ENCODE data around the gene ARHGAP26.
"Not testable (repeated sequence)": the region's sequence is repeated elsewhere in the genome, so short reads cannot be mapped to it uniquely, and the experiment has no call there.

ARHGAP26 gene

DNA sequence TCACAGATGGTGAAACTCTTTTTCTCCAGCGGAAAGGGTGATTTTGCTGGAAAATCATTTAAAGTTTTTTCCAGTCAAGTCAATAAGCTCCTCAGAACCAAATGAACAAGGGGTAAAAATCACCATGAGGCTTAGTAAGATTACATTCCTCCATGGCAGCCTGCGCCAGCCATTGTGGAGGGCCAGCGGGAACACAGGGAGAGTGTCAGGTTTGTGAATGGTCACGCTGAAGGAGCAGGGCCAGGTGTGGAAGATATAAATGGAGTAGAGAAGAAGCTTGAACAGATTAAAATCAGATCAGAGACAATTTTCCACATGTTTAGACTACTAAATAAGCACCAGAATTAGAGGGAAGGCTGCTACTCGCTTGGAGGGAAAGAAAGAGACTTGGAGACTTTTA, 424.5 kb downstream of the ARHGAP26 start:
- Histone ChIP-seq H3K27me3 (ENCODE audit: control insufficient read depth, insufficient read depth, low read length, poor library complexity, severe bottlenecking) (no peaks in the 10 kb centered on the region), H3K4me3 (ENCODE audit: insufficient read depth, low read depth, low read length) (no peak overlapping the region), H3K4me1 (ENCODE audit: control insufficient read depth, insufficient read depth, low read length) (no peaks in the 10 kb centered on the region), H3K27ac (ENCODE audit: insufficient read depth, low read depth, low read length, poor library complexity, severe bottlenecking) (no peak overlapping the region), H3K36me3 (ENCODE audit: control insufficient read depth, insufficient read depth, low read length) (no peaks in the 10 kb centered on the region), H3K9me3 (ENCODE audit: control insufficient read depth, low read length) (peaks cover 2% of the 10 kb centered on the region)
- 91 to 95% methylated on average over 5 of the region's 5 CpGs for WGBS, 2 experiments

DNA sequence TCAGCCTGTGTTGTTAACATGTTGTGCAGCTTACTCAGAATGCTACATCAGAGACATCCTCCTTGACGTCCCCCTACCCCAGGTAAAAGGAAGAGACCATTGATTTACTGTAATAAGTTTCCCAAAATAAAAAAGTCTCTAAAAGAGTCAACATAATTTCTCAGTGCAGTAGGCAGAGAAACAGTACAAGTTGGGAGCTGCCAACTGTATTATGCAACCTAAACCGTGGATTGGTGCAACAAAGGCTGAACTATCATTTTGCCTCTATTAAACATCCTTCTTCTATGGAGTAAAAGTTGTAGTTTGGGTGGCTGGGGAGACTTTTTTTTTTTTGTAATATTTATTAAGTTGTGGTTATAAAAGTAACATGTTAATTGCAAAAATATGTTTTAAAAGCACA, 425.3 kb downstream of the ARHGAP26 start:
- Histone ChIP-seq H3K27me3 (ENCODE audit: control insufficient read depth, insufficient read depth, low read length, poor library complexity, severe bottlenecking) (no peaks in the 10 kb centered on the region), H3K4me1 (ENCODE audit: control insufficient read depth, insufficient read depth, low read length) (no peaks in the 10 kb centered on the region), H3K9me3 (ENCODE audit: control insufficient read depth, low read length) (peaks cover 2% of the 10 kb centered on the region), H3K4me3 (ENCODE audit: insufficient read depth, low read depth, low read length) (no peak overlapping the region), H3K27ac (ENCODE audit: insufficient read depth, low read depth, low read length, poor library complexity, severe bottlenecking) (no peak overlapping the region), H3K36me3 (ENCODE audit: control insufficient read depth, insufficient read depth, low read length) (no peaks in the 10 kb centered on the region)
- 95 to 100% methylated on average over 2 of the region's 2 CpGs for WGBS, 2 experiments

DNA sequence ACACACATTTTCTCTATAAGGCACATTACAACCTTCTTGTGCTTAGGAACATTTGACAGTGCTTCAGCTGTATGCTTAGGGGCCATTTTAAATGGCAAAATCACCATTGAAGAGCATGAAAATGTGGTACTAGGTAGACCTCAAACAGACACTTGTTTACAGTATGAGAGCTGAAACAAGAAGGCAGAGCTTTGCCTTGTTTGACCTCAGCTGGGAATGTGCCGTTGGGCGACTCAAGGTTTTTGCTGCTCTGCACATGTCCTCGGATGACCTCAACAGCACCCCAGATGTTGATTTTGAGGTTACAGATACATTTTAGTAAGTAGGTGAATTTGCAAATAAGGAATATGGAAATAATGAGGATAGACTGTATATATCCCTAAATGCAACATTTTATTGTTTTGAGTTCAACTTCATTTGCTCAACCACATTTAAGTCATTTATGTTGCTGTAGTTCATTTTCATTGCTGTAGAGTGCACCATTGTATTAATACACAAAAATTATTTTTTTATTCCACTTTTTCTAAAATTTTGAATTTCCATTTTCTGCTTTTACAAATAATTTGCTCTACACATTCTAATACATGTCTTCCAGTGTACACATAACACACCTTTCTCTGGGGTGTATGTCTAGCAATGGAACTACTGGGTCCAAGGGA, 426.6 kb downstream of the ARHGAP26 start:
- WGBS, 2 experiments: 98 to 99% methylated on average over 3 of the region's 3 CpGs
- Histone ChIP-seq H3K36me3 (ENCODE audit: control insufficient read depth, insufficient read depth, low read length) (no peaks in the 10 kb centered on the region), H3K4me3 (ENCODE audit: insufficient read depth, low read depth, low read length) (no peak overlapping the region), H3K27ac (ENCODE audit: insufficient read depth, low read depth, low read length, poor library complexity, severe bottlenecking) (no peak overlapping the region), H3K4me1 (ENCODE audit: control insufficient read depth, insufficient read depth, low read length) (no peaks in the 10 kb centered on the region), H3K27me3 (ENCODE audit: control insufficient read depth, insufficient read depth, low read length, poor library complexity, severe bottlenecking) (no peaks in the 10 kb centered on the region), H3K9me3 (ENCODE audit: control insufficient read depth, low read length) (peaks cover 2% of the 10 kb centered on the region)

DNA sequence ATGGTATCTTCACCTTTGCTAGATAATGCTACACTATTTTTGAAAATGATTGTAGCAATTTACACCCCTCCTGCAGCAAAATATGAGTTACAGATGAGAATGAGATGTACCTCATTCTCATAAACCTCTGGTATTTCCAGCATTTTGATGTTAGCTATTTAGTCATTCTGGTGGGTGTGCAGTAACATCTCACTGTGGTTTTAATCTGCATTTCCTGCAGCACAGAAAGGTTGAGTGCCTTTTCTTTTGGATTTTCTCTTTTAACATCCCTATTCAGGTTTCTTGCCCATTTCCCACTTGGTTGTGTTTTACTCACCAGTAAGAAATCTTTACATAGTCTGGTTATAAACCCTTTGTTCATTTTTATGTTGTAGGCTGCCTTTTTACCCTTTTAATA, 427.1 kb downstream of the ARHGAP26 start:
- peaks cover 2% of the 10 kb centered on the region for H3K9me3 ChIP-seq (ENCODE audit: control insufficient read depth, low read length)
- no peaks in the 10 kb centered on the region for H3K4me1 ChIP-seq (ENCODE audit: control insufficient read depth, insufficient read depth, low read length)
- no peaks in the 10 kb centered on the region for H3K36me3 ChIP-seq (ENCODE audit: control insufficient read depth, insufficient read depth, low read length)
- H3K27ac ChIP-seq (ENCODE audit: insufficient read depth, low read depth, low read length, poor library complexity, severe bottlenecking): no peak overlapping the region
- H3K27me3 ChIP-seq (ENCODE audit: control insufficient read depth, insufficient read depth, low read length, poor library complexity, severe bottlenecking): no peaks in the 10 kb centered on the region
- no peak overlapping the region for H3K4me3 ChIP-seq (ENCODE audit: insufficient read depth, low read depth, low read length)

DNA sequence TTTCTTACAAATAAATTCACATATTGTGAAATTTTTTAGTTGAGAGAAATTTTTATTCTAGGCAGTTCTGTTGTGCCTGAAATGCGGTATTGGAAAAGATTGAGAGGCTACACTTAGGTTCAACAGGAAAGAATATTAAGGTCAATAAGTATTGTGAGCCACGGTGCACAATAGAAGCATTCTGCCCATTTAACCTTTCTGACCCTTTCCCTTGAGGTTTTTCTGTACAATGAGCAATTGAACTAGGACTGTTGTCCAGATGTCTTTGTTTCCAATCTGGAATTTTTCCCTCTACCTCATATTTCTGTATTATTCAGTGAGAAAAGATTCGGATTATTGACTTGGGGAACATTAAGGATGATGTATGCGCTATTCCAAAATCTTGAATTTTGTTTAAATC, 428.2 kb downstream of the ARHGAP26 start:
- Histone ChIP-seq H3K9me3 (ENCODE audit: control insufficient read depth, low read length) (peaks cover 2% of the 10 kb centered on the region), H3K36me3 (ENCODE audit: control insufficient read depth, insufficient read depth, low read length) (no peaks in the 10 kb centered on the region), H3K4me1 (ENCODE audit: control insufficient read depth, insufficient read depth, low read length) (no peaks in the 10 kb centered on the region), H3K27ac (ENCODE audit: insufficient read depth, low read depth, low read length, poor library complexity, severe bottlenecking) (no peak overlapping the region), H3K27me3 (ENCODE audit: control insufficient read depth, insufficient read depth, low read length, poor library complexity, severe bottlenecking) (no peaks in the 10 kb centered on the region), H3K4me3 (ENCODE audit: insufficient read depth, low read depth, low read length) (no peak overlapping the region)
- WGBS, 2 experiments: 97 to 98% methylated on average over 2 to 3 of the region's 4 CpGs

DNA sequence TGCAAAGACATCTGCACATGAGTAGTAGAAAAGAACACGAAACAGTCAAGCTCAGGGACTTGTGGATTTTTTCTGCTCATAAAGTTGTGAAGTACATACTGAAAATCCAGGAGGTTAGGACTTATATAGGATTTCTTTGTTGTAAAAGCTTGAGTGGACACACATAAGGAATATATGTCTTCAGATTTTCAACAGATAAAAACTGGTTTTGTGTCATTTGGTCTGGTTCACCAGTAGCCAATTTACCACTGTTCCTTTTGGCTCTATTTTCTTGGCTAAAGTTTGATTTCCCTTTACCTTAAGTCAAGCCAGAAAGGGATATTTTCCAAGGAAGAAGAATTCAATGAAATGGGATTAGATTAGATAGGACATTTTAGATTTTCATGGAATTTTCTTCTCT, 429.0 kb downstream of the ARHGAP26 start:
- 95 to 100% methylated on average over 1 of the region's 1 CpG for WGBS, 2 experiments

DNA sequence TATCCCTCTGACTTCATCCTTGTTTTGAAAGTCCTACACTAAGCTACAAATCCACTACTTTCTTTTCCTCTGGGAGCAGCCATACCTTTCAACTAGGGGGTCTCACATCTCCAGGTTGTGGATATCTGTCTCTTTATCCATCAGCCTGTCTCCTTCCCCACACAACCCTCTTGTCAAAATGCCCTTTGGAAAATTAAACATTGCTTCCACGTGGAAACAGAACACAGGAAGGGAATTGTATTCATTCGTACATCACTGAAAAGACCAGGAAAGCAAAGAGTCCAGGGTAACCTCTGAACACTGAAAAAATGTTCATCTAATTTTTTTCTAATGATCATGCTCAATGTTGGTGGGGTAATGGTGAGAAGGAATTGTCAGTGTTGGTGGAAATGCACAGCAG, 429.7 kb downstream of the ARHGAP26 start:
- no peaks in the 10 kb centered on the region for H3K4me1 ChIP-seq (ENCODE audit: control insufficient read depth, insufficient read depth, low read length)
- H3K36me3 ChIP-seq (ENCODE audit: control insufficient read depth, insufficient read depth, low read length): no peaks in the 10 kb centered on the region
- H3K27ac ChIP-seq (ENCODE audit: insufficient read depth, low read depth, low read length, poor library complexity, severe bottlenecking): no peak overlapping the region
- H3K27me3 ChIP-seq (ENCODE audit: control insufficient read depth, insufficient read depth, low read length, poor library complexity, severe bottlenecking): no peaks in the 10 kb centered on the region
- peaks cover 2% of the 10 kb centered on the region for H3K9me3 ChIP-seq (ENCODE audit: control insufficient read depth, low read length)
- 90 to 91% methylated on average over 2 of the region's 2 CpGs for WGBS, 2 experiments
- H3K4me3 ChIP-seq (ENCODE audit: insufficient read depth, low read depth, low read length): no peak overlapping the region

More for the DNA sequence above, 429.0 kb downstream of the ARHGAP26 start:
- H3K27me3 ChIP-seq (ENCODE audit: control insufficient read depth, insufficient read depth, low read length, poor library complexity, severe bottlenecking): no peaks in the 10 kb centered on the region
- no peak overlapping the region for H3K4me3 ChIP-seq (ENCODE audit: insufficient read depth, low read depth, low read length)
- no peaks in the 10 kb centered on the region for H3K4me1 ChIP-seq (ENCODE audit: control insufficient read depth, insufficient read depth, low read length)
- H3K36me3 ChIP-seq (ENCODE audit: control insufficient read depth, insufficient read depth, low read length): no peaks in the 10 kb centered on the region
- H3K9me3 ChIP-seq (ENCODE audit: control insufficient read depth, low read length): peaks cover 2% of the 10 kb centered on the region
- H3K27ac ChIP-seq (ENCODE audit: insufficient read depth, low read depth, low read length, poor library complexity, severe bottlenecking): no peak overlapping the region

DNA sequence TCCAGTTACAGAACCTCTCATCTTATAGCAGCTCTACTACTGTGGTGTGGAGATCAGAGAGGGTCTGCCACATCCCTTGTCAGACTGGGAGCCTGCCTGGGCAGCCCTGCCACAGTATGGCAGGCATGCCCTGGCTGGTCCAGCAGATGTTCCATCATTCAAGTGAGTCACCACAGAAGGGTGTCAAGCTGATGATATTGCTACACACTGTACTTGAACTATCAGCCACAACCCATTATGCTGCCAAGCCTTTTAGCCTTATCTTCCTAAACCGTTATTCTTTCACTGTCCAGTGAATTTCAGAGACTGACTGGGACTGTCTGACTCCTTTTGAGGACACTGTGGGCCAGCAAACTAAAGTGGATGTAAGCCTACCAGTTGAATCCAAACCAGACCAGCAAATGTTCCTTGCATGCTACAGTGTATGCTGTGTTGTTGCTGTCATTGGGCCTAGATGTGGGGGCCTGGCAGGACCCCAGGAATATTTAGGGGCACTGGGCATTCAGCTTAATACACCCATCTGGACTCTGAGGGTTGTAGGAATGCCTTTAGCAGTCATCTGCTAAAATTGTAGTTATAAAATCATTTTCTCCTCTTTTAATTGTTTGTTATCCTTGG, 430.7 kb downstream of the ARHGAP26 start:
- Histone ChIP-seq H3K27ac (ENCODE audit: insufficient read depth, low read depth, low read length, poor library complexity, severe bottlenecking) (no peak overlapping the region), H3K9me3 (ENCODE audit: control insufficient read depth, low read length) (peaks cover 2% of the 10 kb centered on the region), H3K27me3 (ENCODE audit: control insufficient read depth, insufficient read depth, low read length, poor library complexity, severe bottlenecking) (no peaks in the 10 kb centered on the region), H3K4me1 (ENCODE audit: control insufficient read depth, insufficient read depth, low read length) (no peaks in the 10 kb centered on the region), H3K4me3 (ENCODE audit: insufficient read depth, low read depth, low read length) (no peak overlapping the region), H3K36me3 (ENCODE audit: control insufficient read depth, insufficient read depth, low read length) (no peaks in the 10 kb centered on the region)
- 92 to 100% methylated on average over 1 of the region's 1 CpG for WGBS, 2 experiments

DNA sequence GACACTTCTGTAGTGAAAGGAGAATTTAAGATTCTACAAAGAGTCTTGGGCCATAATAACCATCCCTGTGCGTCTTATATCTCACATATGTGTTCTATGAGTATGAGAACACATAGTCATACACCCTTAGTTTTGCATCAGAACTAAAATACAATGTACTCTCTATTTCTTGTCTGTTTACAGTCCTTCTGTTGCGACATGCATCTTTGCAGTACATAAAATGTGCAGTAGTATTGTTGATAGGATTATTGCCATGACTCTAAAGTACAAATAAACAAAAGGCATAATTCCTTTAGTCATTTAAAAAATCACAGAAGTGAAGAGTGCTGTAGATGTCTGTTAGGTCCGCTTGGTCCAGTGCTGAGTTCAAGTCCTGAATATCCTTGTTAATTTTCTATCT, 431.4 kb downstream of the ARHGAP26 start:
- no peaks in the 10 kb centered on the region for H3K4me1 ChIP-seq (ENCODE audit: control insufficient read depth, insufficient read depth, low read length)
- H3K27me3 ChIP-seq (ENCODE audit: control insufficient read depth, insufficient read depth, low read length, poor library complexity, severe bottlenecking): no peaks in the 10 kb centered on the region
- no peaks in the 10 kb centered on the region for H3K36me3 ChIP-seq (ENCODE audit: control insufficient read depth, insufficient read depth, low read length)
- no peak overlapping the region for H3K27ac ChIP-seq (ENCODE audit: insufficient read depth, low read depth, low read length, poor library complexity, severe bottlenecking)
- 95 to 100% methylated on average over 2 to 3 of the region's 3 CpGs for WGBS, 2 experiments
- no peak overlapping the region for H3K4me3 ChIP-seq (ENCODE audit: insufficient read depth, low read depth, low read length)
- H3K9me3 ChIP-seq (ENCODE audit: control insufficient read depth, low read length): peaks cover 2% of the 10 kb centered on the region

DNA sequence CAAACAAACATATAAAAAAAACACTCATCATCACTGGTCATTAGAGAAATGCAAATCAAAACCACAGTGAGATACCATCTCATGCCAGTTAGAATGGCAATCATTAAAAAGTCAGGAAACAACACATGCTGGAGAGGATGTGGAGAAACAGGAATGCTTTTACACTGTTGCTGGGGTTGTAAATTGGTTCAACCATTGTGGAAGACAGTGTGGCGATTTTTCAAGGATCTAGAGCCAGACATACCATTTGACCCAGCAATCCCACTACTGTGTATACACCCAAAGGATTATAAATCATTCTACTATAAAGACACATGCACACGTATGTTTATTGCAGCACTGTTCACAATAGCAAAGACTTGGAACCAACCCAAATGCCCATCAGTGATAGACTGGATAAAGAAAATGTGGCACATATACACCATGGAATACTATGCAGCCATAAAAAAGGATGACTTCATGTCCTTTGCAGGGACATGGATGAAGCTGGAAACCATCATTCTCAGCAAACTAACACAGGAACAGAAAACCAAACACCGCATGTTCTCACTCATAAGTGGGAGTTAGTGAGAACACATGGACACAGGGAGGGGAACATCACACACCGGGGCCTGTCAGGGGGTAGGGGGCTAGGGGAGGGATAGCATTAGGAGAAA, 433.3 kb downstream of the ARHGAP26 start:
- WGBS, 2 experiments: 86 to 92% methylated on average over 2 to 3 of the region's 4 CpGs
- H3K9me3 ChIP-seq (ENCODE audit: control insufficient read depth, low read length); H3K27me3 ChIP-seq (ENCODE audit: control insufficient read depth, insufficient read depth, low read length, poor library complexity, severe bottlenecking); H3K36me3 ChIP-seq (ENCODE audit: control insufficient read depth, insufficient read depth, low read length); H3K27ac ChIP-seq (ENCODE audit: insufficient read depth, low read depth, low read length, poor library complexity, severe bottlenecking); H3K4me1 ChIP-seq (ENCODE audit: control insufficient read depth, insufficient read depth, low read length); H3K4me3 ChIP-seq (ENCODE audit: insufficient read depth, low read depth, low read length): not testable (repeated sequence)
